Brain microvascular endothelial cell (primary cell): ENCODE measurements around the gene OCIAD2.

Experiments used
- DNase-seq: peaks from one replicate; pipeline ENCODE4 v3.0.0-alpha.2; 2020
- H3K27ac ChIP-seq: fragments of 250-450 bp; sonication (Bioruptor Pico); 2 replicates; pipeline ENCODE4 v1.5.1; 2020; ENCODE audit warnings: mild to moderate bottlenecking, moderate library complexity
- H3K27me3 ChIP-seq: fragments of 250-450 bp; sonication (Bioruptor Pico); replicated peaks from 2 replicates; pipeline ENCODE4 v1.5.1; 2020; ENCODE audit warnings: mild to moderate bottlenecking
- H3K36me3 ChIP-seq: fragments of 250-450 bp; sonication (Bioruptor Pico); replicated peaks from 2 replicates; pipeline ENCODE4 v1.5.1; 2020; ENCODE audit warnings: mild to moderate bottlenecking
- H3K4me3 ChIP-seq: 2 replicates; pipeline ENCODE4 v1.5.1; 2011; ENCODE audit warnings: low read depth, mild to moderate bottlenecking, control low read depth, low read length, moderate library complexity
- CTCF ChIP-seq: IDR thresholded peaks from 2 replicates; pipeline ENCODE4 v1.5.1; 2011; ENCODE audit warnings: low read depth, mild to moderate bottlenecking, moderate library complexity, low read length, control low read depth, inconsistent platforms; ENCODE audit errors: missing control alignments
- in situ Hi-C: cut with HindIII; loops from 2 replicates; pipeline ENCODE4 v1.10.0; 2017; ENCODE audit warnings: low sequenced_read_pairs, low pct_ligation_motif_present

Gene OCIAD2

GRCh38 chr4:48945981-48946380 is 39.4 kb upstream of the OCIAD2 start:
- Histone ChIP-seq H3K4me3 (no peak overlapping the region), H3K27me3 (no peaks in the 10 kb centered on the region), H3K36me3 (no peaks in the 10 kb centered on the region), H3K27ac (no peak overlapping the region)
- no peak for TF ChIP-seq CTCF
- no peak for DNase-seq
- in situ Hi-C loops, result no loop called here

- Histone ChIP-seq H3K4me3 (no peak overlapping the region), H3K27me3 (no peaks in the 10 kb centered on the region), H3K36me3 (no peaks in the 10 kb centered on the region), H3K27ac (no peak overlapping the region)
- TF ChIP-seq CTCF, result peak; percentile 60
- in situ Hi-C loops, result no loop called here
- no peak for DNase-seq
Measured at GRCh38 chr4:48944756-48945241, 38.2 kb upstream of the OCIAD2 start.

- Histone ChIP-seq H3K27me3 (no peaks in the 10 kb centered on the region), H3K36me3 (no peaks in the 10 kb centered on the region), H3K27ac (no peak overlapping the region), H3K4me3 (no peak overlapping the region)
- no peak for TF ChIP-seq CTCF
- DNase-seq, result no peak
- in situ Hi-C loops, result no loop called here
Measured at GRCh38 chr4:48944252-48944651, 37.7 kb upstream of the OCIAD2 start.

GRCh38 chr4:48943387-48943786 is 36.8 kb upstream of the OCIAD2 start:
- H3K27me3 ChIP-seq, result no peaks in the 10 kb centered on the region
- no peaks in the 10 kb centered on the region for H3K36me3 ChIP-seq
- TF ChIP-seq CTCF, result peak; percentile 56
- no peak overlapping the region for H3K27ac ChIP-seq
- in situ Hi-C loops, result no loop called here
- DNase-seq, result no peak
- H3K4me3 ChIP-seq, result no peak overlapping the region

GRCh38 chr4:48939785-48940184 is 33.2 kb upstream of the OCIAD2 start:
- H3K27ac ChIP-seq, result no peak overlapping the region
- H3K36me3 ChIP-seq, result no peaks in the 10 kb centered on the region
- in situ Hi-C loops, result no loop called here
- no peak overlapping the region for H3K4me3 ChIP-seq
- TF ChIP-seq CTCF, result no peak
- peak; percentile 69 for DNase-seq
- H3K27me3 ChIP-seq, result no peaks in the 10 kb centered on the region

GRCh38 chr4:48938831-48939230 is 32.3 kb upstream of the OCIAD2 start:
- in situ Hi-C loops, result no loop called here
- TF ChIP-seq CTCF, result no peak
- no peak overlapping the region for H3K4me3 ChIP-seq
- DNase-seq, result no peak
- no peak overlapping the region for H3K27ac ChIP-seq
- H3K36me3 ChIP-seq, result no peaks in the 10 kb centered on the region
- H3K27me3 ChIP-seq, result no peaks in the 10 kb centered on the region
